ENCODE results near the gene FAM184B.

DNA sequence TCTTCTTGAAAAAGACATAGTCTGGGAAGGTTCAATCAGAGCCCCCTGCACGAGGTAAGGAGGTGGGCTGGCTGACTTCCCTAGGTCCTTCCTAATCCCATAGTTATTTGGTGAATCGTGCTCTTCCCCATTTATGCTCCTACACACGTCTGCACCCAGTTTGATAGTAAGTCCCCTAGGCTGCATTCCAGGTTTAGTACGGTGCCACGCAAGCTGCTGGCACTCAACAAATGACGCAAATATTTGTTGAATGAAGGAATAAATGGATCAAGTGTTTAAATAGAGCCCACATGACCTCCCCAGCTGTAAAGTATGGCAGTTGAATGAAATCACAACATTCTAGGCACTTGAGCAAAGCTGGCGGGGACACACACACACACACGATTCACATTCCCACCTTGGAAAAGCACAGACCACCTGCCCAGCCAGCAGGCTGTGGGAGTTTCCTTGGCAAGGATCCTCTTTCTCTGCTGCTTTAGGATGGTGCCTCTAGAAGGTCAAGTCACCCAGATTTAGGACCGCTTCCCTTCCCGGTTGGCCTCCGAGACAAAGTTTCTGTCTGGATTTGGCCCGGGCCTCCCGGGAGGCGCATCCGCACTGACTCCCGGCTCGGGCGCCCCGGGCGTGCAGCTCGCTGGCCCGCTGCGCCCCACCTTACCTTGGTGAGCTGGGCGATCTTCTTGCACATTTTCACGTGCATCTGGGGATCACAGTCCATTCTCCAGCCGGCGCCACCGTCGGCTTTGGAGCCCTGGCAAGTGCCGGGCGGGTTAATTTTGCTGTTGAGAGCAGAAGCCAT, 721 bp downstream of the FAM184B start:
- TF ChIP-seq EZH2 (IDR thresholded peaks at IDR 0.05): peak; percentile 88
- TF ChIP-seq, protein P1, sequence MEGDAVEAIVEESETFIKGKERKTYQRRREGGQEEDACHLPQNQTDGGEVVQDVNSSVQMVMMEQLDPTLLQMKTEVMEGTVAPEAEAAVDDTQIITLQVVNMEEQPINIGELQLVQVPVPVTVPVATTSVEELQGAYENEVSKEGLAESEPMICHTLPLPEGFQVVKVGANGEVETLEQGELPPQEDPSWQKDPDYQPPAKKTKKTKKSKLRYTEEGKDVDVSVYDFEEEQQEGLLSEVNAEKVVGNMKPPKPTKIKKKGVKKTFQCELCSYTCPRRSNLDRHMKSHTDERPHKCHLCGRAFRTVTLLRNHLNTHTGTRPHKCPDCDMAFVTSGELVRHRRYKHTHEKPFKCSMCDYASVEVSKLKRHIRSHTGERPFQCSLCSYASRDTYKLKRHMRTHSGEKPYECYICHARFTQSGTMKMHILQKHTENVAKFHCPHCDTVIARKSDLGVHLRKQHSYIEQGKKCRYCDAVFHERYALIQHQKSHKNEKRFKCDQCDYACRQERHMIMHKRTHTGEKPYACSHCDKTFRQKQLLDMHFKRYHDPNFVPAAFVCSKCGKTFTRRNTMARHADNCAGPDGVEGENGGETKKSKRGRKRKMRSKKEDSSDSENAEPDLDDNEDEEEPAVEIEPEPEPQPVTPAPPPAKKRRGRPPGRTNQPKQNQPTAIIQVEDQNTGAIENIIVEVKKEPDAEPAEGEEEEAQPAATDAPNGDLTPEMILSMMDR (IDR thresholded peaks at IDR 0.05): no peak
- no peak for TF ChIP-seq EZH2phosphoT487 (IDR thresholded peaks at IDR 0.05)

Measured in neural progenitor cell (in vitro differentiated cells).